DOHH2 (cell line): ENCODE measurements around the gene BTF3.

Experiments used
- EZH2phosphoT487 ChIP-seq: fragments of 200-600 bp; sonication (generic); IDR thresholded peaks from 2 replicates; pipeline ENCODE4 v1.6.1; 2017; ENCODE audit warnings: borderline replicate concordance, mild to moderate bottlenecking, antibody characterized with exemption, low read length, moderate library complexity, mixed read lengths
- TF ChIP-seq, protein P1 (sequence below): fragments of 200-600 bp; sonication (generic); IDR thresholded peaks from one replicate; pipeline ENCODE4 v1.5.1; 2014; ENCODE audit warnings: antibody characterized with exemption, mild to moderate bottlenecking, low read depth, low read length; ENCODE audit not compliant: poor library complexity, severe bottlenecking

DNA sequence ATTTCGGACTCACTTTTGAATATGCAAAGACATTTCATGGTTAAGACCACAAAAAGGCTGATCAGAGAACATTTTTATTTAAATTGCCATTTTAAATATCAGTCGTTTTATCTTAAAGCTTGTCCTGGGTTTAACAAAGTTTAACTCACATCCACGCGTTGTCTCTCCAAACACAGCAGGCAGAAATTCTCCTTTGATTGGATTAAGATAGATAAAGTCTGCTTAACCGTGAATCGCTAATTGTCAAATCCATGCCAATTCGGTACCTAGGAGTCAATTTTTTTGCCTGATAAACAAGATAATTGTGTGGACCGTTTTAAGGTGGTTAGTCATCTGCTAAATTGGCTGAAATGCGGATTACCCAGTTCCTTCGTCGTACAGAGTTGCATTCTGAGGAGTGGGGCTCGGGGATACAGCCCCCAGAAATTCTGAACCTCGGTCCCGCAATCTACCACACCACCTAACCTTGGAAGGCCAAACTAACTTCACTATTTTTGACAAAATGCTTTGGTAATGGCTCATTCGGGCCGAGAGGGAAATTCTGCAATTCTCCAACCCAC, 665 bp upstream of the BTF3 start:
- TF ChIP-seq, protein P1, sequence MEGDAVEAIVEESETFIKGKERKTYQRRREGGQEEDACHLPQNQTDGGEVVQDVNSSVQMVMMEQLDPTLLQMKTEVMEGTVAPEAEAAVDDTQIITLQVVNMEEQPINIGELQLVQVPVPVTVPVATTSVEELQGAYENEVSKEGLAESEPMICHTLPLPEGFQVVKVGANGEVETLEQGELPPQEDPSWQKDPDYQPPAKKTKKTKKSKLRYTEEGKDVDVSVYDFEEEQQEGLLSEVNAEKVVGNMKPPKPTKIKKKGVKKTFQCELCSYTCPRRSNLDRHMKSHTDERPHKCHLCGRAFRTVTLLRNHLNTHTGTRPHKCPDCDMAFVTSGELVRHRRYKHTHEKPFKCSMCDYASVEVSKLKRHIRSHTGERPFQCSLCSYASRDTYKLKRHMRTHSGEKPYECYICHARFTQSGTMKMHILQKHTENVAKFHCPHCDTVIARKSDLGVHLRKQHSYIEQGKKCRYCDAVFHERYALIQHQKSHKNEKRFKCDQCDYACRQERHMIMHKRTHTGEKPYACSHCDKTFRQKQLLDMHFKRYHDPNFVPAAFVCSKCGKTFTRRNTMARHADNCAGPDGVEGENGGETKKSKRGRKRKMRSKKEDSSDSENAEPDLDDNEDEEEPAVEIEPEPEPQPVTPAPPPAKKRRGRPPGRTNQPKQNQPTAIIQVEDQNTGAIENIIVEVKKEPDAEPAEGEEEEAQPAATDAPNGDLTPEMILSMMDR, result no peak
- TF ChIP-seq EZH2phosphoT487, result no peak
